Mesendoderm (in vitro differentiated cells): ENCODE data around the gene VSTM2A.

ENCODE experiments used
- DNase-seq: peaks from one replicate; pipeline ENCODE4 v3.0.0; 2013
- H2AK5ac ChIP-seq: 2 replicates; pipeline ENCODE4 v1.6.1; 2013; ENCODE audit warnings: low read length, inconsistent platforms
- H2BK120ac ChIP-seq: 2 replicates; pipeline ENCODE4 v1.6.1; 2013; ENCODE audit warnings: low read depth, mild to moderate bottlenecking, low read length, moderate library complexity, mixed read lengths
- H2BK15ac ChIP-seq: replicated peaks from 2 replicates; pipeline ENCODE4 v1.6.1; 2013; ENCODE audit warnings: low read depth, mild to moderate bottlenecking, moderate library complexity
- H2BK5ac ChIP-seq: 2 replicates; pipeline ENCODE4 v1.6.1; 2013; ENCODE audit warnings: low read length, inconsistent platforms
- H3K18ac ChIP-seq: 2 replicates; pipeline ENCODE4 v1.6.1; 2013; ENCODE audit warnings: mild to moderate bottlenecking, low read length, mixed read lengths
- H3K23ac ChIP-seq: one replicate; pipeline ENCODE4 v1.6.1; 2013; ENCODE audit warnings: low read length
- H3K27ac ChIP-seq: 2 replicates; pipeline ENCODE4 v1.5.1; 2013; ENCODE audit warnings: low read depth, mild to moderate bottlenecking, inconsistent platforms, low read length, moderate library complexity
- H3K27me3 ChIP-seq: 2 replicates; pipeline ENCODE4 v1.6.1; 2013; ENCODE audit warnings: low read length, control low read depth, mild to moderate bottlenecking, inconsistent platforms; ENCODE audit not compliant: insufficient read depth, poor library complexity
- H3K36me3 ChIP-seq: 2 replicates; pipeline ENCODE4 v1.6.1; 2013; ENCODE audit warnings: low read length, inconsistent platforms; ENCODE audit not compliant: control insufficient read depth, insufficient read depth
- H3K4ac ChIP-seq: one replicate; pipeline ENCODE4 v1.6.1; 2013; ENCODE audit warnings: low read depth, mild to moderate bottlenecking, low read length, moderate library complexity
- H3K4me1 ChIP-seq: 2 replicates; pipeline ENCODE4 v1.6.1; 2013; ENCODE audit warnings: low read depth, low read length, inconsistent platforms; ENCODE audit not compliant: control insufficient read depth
- H3K4me2 ChIP-seq: 2 replicates; pipeline ENCODE4 v1.6.1; 2013; ENCODE audit warnings: low read length
- H3K4me3 ChIP-seq: 2 replicates; pipeline ENCODE4 v1.5.1; 2013; ENCODE audit warnings: mild to moderate bottlenecking, low read length
- H3K56ac ChIP-seq: one replicate; pipeline ENCODE4 v1.6.1; 2013; ENCODE audit warnings: low read length
- H3K79me1 ChIP-seq: 2 replicates; pipeline ENCODE4 v1.6.1; 2013; ENCODE audit warnings: low read length, inconsistent platforms
- H3K79me2 ChIP-seq: 2 replicates; pipeline ENCODE4 v1.6.1; 2013; ENCODE audit warnings: mild to moderate bottlenecking, low read length; ENCODE audit not compliant: control insufficient read depth, insufficient read depth
- H3K9ac ChIP-seq: 2 replicates; pipeline ENCODE4 v1.6.1; 2013; ENCODE audit warnings: low read length, inconsistent platforms
- H4K5ac ChIP-seq: one replicate; pipeline ENCODE4 v1.6.1; 2013; ENCODE audit warnings: low read length
- H4K8ac ChIP-seq: one replicate; pipeline ENCODE4 v1.6.1; 2013; ENCODE audit warnings: low read depth, mild to moderate bottlenecking, control low read depth, low read length, moderate library complexity
- WGBS: extraction: QIAGEN DNeasy Blood & Tissue Kit; methylation state at CpG from one replicate; pipeline ENCODE4 v1.1.7; 2013; ENCODE audit warnings: low lambda C conversion rate, missing lambda C conversion rate; ENCODE audit not compliant: insufficient coverage; ENCODE audit errors: extremely low coverage; 5-methylcytosine and 5-hydroxymethylcytosine counted together

VSTM2A gene

DNA sequence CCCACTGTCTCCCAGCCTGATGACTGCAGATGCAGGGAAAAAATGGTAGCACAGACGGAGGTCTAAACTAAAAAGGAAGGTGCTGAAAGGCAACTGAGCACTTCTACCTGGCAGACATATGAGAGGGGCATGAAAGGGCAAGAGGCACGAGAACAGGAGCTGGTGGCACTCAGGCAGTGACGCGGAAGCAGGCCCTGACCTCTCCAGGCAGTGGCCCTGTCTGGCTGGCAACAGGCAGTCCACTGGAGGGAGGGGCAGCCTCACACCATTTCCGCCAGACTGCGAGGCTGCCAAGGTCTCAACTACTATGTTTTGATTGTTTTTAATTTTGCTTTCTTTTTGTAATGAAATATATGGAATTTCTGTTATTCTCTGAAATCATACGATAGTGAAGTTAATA lies 23.3 kb downstream of the VSTM2A start:
- H3K56ac ChIP-seq: no peak overlapping the region
- H3K27ac ChIP-seq: no peak overlapping the region
- no peak overlapping the region for H2BK5ac ChIP-seq
- H3K4ac ChIP-seq: no peak overlapping the region
- no peak overlapping the region for H3K23ac ChIP-seq
- H3K4me2 ChIP-seq: no peak overlapping the region
- no peak overlapping the region for H2AK5ac ChIP-seq
- H3K9ac ChIP-seq: no peak overlapping the region
- H3K27me3 ChIP-seq: no peaks in the 10 kb centered on the region
- H3K79me1 ChIP-seq: no peaks in the 10 kb centered on the region
- H4K8ac ChIP-seq: no peak overlapping the region
- no peak overlapping the region for H3K4me3 ChIP-seq
- no peak overlapping the region for H4K5ac ChIP-seq
- H2BK120ac ChIP-seq: no peak overlapping the region
- no peaks in the 10 kb centered on the region for H3K79me2 ChIP-seq
- no CpG with 5 or more reads among the region's 7 CpGs for WGBS
- no peaks in the 10 kb centered on the region for H3K36me3 ChIP-seq
- H3K18ac ChIP-seq: no peak overlapping the region
- no peaks in the 10 kb centered on the region for H3K4me1 ChIP-seq
- no peak for DNase-seq
- H2BK15ac ChIP-seq: no peak overlapping the region

DNA sequence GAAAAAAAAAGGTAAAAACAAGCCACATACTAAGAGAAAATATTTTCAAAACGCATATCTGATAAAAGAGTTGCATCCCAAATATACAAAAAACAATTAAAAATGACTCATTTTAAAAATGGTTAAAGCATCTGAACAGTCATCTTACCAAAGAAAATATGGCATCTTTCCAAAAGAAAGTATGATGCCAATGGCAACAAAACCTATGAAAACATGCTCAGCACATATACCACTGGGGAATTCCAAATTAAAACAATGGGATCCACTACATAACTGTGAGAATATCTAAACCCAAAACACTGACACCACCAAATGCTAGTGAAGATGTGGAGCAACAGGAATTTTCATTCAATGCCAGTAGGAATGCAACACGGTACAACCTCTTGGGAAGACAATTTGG lies 39.3 kb downstream of the VSTM2A start:
- Histone ChIP-seq H3K9ac (no peak overlapping the region), H3K36me3 (no peaks in the 10 kb centered on the region), H3K4me1 (no peaks in the 10 kb centered on the region), H3K56ac (no peak overlapping the region), H3K4me2 (no peak overlapping the region), H3K4ac (no peak overlapping the region), H4K5ac (no peak overlapping the region), H3K4me3 (no peak overlapping the region), H3K79me2 (no peaks in the 10 kb centered on the region), H2AK5ac (no peak overlapping the region), H3K23ac (no peak overlapping the region), H2BK120ac (no peak overlapping the region), H3K27ac (no peak overlapping the region), H3K18ac (no peak overlapping the region), H2BK15ac (no peak overlapping the region), H3K79me1 (no peaks in the 10 kb centered on the region), H2BK5ac (no peak overlapping the region), H3K27me3 (no peaks in the 10 kb centered on the region), H4K8ac (no peak overlapping the region)
- DNase-seq: no peak
- WGBS: no CpG with 5 or more reads among the region's 2 CpGs

DNA sequence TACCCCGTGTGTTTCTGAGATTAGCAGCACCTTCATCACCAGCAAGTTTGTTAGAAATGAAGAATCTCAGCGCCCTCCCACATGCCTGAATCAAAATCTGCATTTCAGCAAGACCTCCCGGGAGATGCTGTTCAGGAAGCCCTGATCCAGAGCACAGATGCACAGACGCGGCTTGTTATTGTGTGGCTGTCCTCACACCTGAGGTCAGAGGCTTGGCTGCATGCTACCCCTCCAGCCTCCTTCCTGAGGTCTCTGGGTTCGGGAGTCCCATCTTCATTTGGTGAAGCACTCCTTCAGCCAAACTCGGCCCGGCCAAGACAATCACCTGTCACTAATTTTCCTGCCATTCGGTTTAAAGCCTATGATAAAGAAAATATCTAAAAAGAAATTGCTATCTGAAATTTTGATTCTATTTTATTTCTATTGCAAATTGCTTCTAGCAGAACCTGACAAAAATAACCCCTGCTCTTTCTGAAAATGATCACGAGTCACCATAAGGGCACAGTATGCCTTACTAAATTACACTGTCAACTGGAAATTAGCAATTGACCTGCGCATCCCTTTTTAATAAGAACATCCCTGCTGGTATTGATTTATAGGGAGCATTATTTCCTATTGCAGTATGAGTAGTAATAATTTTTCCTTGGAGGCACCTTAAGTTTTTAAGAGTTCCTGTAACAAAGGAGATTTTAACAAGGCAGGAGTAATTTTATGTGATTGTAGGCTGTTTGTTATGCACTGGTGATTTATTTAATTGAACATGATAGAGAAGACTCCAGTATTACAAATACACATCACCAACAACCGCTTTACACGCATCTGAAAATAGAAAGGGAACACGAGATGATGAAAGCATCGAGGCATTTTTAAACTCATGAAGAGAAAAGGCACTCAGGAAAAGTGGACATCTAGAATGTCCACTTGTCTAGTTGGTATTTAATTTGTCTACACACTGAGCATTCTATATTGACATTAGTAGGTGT lies 49.5 kb downstream of the VSTM2A start:
- Histone ChIP-seq H3K4me1 (no peaks in the 10 kb centered on the region), H3K23ac (no peak overlapping the region), H3K4ac (no peak overlapping the region), H2BK5ac (no peak overlapping the region), H3K56ac (no peak overlapping the region), H3K18ac (no peak overlapping the region), H2BK15ac (no peak overlapping the region), H3K36me3 (no peaks in the 10 kb centered on the region), H3K27ac (no peak overlapping the region), H2AK5ac (no peak overlapping the region), H2BK120ac (no peak overlapping the region), H3K27me3 (no peaks in the 10 kb centered on the region), H3K4me3 (no peak overlapping the region), H3K4me2 (no peak overlapping the region), H3K79me2 (no peaks in the 10 kb centered on the region), H3K79me1 (no peaks in the 10 kb centered on the region), H4K5ac (no peak overlapping the region), H4K8ac (no peak overlapping the region), H3K9ac (no peak overlapping the region)
- no peak for DNase-seq
- WGBS: no CpG with 5 or more reads among the region's 15 CpGs

DNA sequence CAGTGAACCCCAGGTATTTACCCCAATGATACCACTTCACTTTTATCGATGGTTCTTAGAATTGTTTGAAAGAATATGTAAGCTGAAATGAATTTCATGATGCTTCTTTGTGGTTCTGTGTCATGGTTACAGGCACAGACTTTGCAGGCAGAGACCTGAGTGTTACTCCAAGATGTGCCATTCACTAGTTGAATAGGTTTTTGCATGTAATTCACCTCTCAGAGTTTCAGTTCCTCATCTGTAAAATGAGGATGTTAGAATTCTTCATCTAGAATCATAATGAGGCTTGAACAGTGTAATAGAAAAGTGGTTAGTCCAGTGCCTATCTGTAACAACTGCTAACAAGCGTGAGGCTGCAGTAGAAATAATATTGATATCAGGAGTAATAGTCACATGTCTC lies 54.6 kb downstream of the VSTM2A start:
- no peak overlapping the region for H2BK15ac ChIP-seq
- H3K4me2 ChIP-seq: no peak overlapping the region
- H2BK5ac ChIP-seq: no peak overlapping the region
- no peak overlapping the region for H3K27ac ChIP-seq
- no peak overlapping the region for H2BK120ac ChIP-seq
- H2AK5ac ChIP-seq: no peak overlapping the region
- no peaks in the 10 kb centered on the region for H3K36me3 ChIP-seq
- no peaks in the 10 kb centered on the region for H3K79me1 ChIP-seq
- H3K4me1 ChIP-seq: no peaks in the 10 kb centered on the region
- H3K4me3 ChIP-seq: no peak overlapping the region
- H3K79me2 ChIP-seq: no peaks in the 10 kb centered on the region
- no peak overlapping the region for H4K8ac ChIP-seq
- DNase-seq: no peak
- no peaks in the 10 kb centered on the region for H3K27me3 ChIP-seq
- H4K5ac ChIP-seq: no peak overlapping the region
- no peak overlapping the region for H3K4ac ChIP-seq
- no CpG with 5 or more reads among the region's 2 CpGs for WGBS
- H3K56ac ChIP-seq: no peak overlapping the region
- H3K23ac ChIP-seq: no peak overlapping the region
- H3K18ac ChIP-seq: no peak overlapping the region
- no peak overlapping the region for H3K9ac ChIP-seq

DNA sequence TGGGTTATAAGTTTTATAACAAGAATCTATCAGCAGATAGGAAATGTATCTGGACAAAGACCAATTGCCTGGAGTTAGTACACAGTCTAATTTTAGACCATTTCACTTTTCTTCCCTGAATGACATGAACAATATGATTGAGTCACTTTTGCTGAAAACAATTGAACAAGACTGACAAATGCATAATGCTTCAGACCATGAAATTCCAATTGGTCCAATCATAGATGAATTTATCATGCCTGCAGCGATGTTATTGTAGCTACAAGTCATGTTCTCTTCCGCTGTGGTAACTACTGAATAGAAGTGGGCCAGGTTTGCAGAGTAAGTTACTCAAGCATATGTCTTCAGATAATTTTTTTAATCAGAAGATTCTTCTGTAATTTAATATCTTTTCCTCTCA lies 73.4 kb downstream of the VSTM2A start:
- H3K79me2 ChIP-seq: no peaks in the 10 kb centered on the region
- no peak overlapping the region for H3K18ac ChIP-seq
- no peak overlapping the region for H4K5ac ChIP-seq
- H3K23ac ChIP-seq: no peak overlapping the region
- no peak overlapping the region for H2BK120ac ChIP-seq
- WGBS: no CpG with 5 or more reads among the region's 2 CpGs
- H3K4me3 ChIP-seq: no peak overlapping the region
- H3K56ac ChIP-seq: no peak overlapping the region
- H2AK5ac ChIP-seq: no peak overlapping the region
- no peak overlapping the region for H4K8ac ChIP-seq
- no peak overlapping the region for H3K9ac ChIP-seq
- no peak for DNase-seq
- no peaks in the 10 kb centered on the region for H3K27me3 ChIP-seq
- no peak overlapping the region for H3K27ac ChIP-seq
- no peak overlapping the region for H3K4ac ChIP-seq
- no peak overlapping the region for H2BK5ac ChIP-seq
- no peak overlapping the region for H3K4me2 ChIP-seq
- H3K79me1 ChIP-seq: no peaks in the 10 kb centered on the region
- H2BK15ac ChIP-seq: no peak overlapping the region
- no peaks in the 10 kb centered on the region for H3K4me1 ChIP-seq
- H3K36me3 ChIP-seq: no peaks in the 10 kb centered on the region
